GM06990 (cell line): ENCODE data around the gene RUFY3.
A peak's percentile ranks its signal among the peaks of the same experiment; 100 is the strongest.

Source experiments
- DNase-seq: peaks from one replicate; pipeline ENCODE4 v3.0.0-alpha.2; 2011; ENCODE audit not compliant: insufficient read length; ENCODE audit errors: extremely low read depth
- H3K27me3 ChIP-seq: replicated peaks from 2 replicates; pipeline ENCODE4 v1.6.0; 2011; ENCODE audit warnings: low read length; ENCODE audit not compliant: control insufficient read depth, insufficient read depth
- H3K36me3 ChIP-seq: 2 replicates; pipeline ENCODE4 v1.5.1; 2011; ENCODE audit warnings: low read length; ENCODE audit not compliant: control insufficient read depth, insufficient read depth
- H3K4me3 ChIP-seq: replicated peaks from 2 replicates; pipeline ENCODE4 v1.5.1; 2011; ENCODE audit warnings: low read depth, mild to moderate bottlenecking, control low read depth, low read length
- TF ChIP-seq, protein P1 (sequence below): IDR thresholded peaks from 2 replicates; pipeline ENCODE4 v1.5.1; 2011; ENCODE audit warnings: low read length, control low read depth, mild to moderate bottlenecking, inconsistent platforms; ENCODE audit not compliant: insufficient read depth, poor library complexity, severe bottlenecking

The RUFY3 gene

GRCh38 chr4:70842761-70843435 is 121.1 kb downstream of the RUFY3 start:
- peak; percentile 32 for DNase-seq
- no peaks in the 10 kb centered on the region for H3K27me3 ChIP-seq
- TF ChIP-seq, protein P1, sequence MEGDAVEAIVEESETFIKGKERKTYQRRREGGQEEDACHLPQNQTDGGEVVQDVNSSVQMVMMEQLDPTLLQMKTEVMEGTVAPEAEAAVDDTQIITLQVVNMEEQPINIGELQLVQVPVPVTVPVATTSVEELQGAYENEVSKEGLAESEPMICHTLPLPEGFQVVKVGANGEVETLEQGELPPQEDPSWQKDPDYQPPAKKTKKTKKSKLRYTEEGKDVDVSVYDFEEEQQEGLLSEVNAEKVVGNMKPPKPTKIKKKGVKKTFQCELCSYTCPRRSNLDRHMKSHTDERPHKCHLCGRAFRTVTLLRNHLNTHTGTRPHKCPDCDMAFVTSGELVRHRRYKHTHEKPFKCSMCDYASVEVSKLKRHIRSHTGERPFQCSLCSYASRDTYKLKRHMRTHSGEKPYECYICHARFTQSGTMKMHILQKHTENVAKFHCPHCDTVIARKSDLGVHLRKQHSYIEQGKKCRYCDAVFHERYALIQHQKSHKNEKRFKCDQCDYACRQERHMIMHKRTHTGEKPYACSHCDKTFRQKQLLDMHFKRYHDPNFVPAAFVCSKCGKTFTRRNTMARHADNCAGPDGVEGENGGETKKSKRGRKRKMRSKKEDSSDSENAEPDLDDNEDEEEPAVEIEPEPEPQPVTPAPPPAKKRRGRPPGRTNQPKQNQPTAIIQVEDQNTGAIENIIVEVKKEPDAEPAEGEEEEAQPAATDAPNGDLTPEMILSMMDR, result no peak
- no peak overlapping the region for H3K4me3 ChIP-seq
- H3K36me3 ChIP-seq, result no peaks in the 10 kb centered on the region

DNA sequence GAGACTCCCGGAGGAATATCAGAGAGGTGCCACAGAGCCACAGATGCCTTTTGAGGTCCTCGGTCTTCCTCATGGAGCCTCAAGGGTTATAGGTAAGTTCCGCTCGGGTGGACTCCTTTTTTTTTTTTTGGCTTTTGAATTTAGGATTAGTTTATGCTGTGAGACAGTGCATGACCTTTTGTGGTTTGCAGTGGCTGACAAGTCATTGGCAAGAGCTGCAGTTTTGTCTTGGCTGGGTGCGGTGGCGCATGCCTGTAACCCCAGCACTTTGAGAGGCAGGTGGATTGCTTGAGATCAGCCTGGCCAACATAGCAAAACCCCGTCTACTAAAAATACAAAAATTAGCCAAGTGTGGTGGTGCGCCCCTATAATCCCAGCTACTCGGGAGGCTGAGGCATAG is 122.4 kb downstream of the RUFY3 start:
- H3K36me3 ChIP-seq, result no peaks in the 10 kb centered on the region
- DNase-seq, result peak; percentile 48
- TF ChIP-seq, protein P1, result no peak
- H3K27me3 ChIP-seq, result no peaks in the 10 kb centered on the region
- no peak overlapping the region for H3K4me3 ChIP-seq

DNA sequence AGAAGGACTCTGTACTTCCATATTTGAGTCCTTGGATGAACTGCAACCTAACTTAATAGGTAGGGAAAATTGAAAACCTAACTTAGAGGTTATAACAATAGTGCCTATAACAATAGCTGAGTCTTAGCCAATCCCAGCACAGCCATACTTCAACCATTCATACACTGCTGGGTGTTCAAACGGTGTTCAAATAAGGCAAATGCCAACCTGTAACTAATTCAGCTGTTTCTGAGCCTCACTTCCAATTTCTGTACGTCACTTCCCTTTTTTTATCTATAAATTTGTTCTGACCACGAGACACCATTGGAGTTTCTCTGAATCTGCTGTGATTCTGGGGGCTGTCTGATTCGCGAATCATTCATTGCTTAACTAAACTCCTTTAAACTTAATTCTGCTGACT is 127.5 kb downstream of the RUFY3 start:
- no peaks in the 10 kb centered on the region for H3K36me3 ChIP-seq
- TF ChIP-seq, protein P1, result no peak

GRCh38 chr4:70855464-70855863 is 133.7 kb downstream of the RUFY3 start:
- Histone ChIP-seq H3K4me3 (no peak overlapping the region), H3K36me3 (no peaks in the 10 kb centered on the region), H3K27me3 (no peaks in the 10 kb centered on the region)
- TF ChIP-seq, protein P1, result no peak
- no peak for DNase-seq

More for the DNA sequence above, 127.5 kb downstream of the RUFY3 start:
- no peaks in the 10 kb centered on the region for H3K27me3 ChIP-seq
- no peak overlapping the region for H3K4me3 ChIP-seq
- DNase-seq, result no peak
